Motor neuron (in vitro differentiated cells): ENCODE results near the gene EYA2. TPM values are rescaled to one million over a fixed set of nuclear protein-coding genes. Genes with fewer than 3 reads are reported as not detected.

Experiments
- ATAC-seq, 8 experiments: fragments of 200-7000 bp; cut with Tn5 transposase; replicated peaks in 6 of 8; 2 replicates each; pipeline ENCODE4 v1.8.0; 2021; ENCODE audit warnings: mild to moderate bottlenecking in 8 of 8, moderate library complexity in 8 of 8
- H3K27ac ChIP-seq, 2 donors: fragments of 250-450 bp; sonication (Bioruptor Pico); 2 replicates each; pipeline ENCODE4 v1.9.0; 2021; ENCODE audit warnings: antibody characterized with exemption in 2 of 2, mild to moderate bottlenecking in 2 of 2, moderate library complexity in 1 of 2
- H3K4me1 ChIP-seq, 2 donors: fragments of 250-450 bp; sonication (Bioruptor Pico); replicated peaks in 1 of 2; 2 replicates each; pipeline ENCODE4 v1.6.1; 2021; ENCODE audit warnings: antibody characterized with exemption in 2 of 2, mild to moderate bottlenecking in 2 of 2, moderate library complexity in 1 of 2
- H3K4me3 ChIP-seq, 5 donors: fragments of 250-450 bp; sonication (Bioruptor Pico); 2 replicates each; pipeline ENCODE4 v1.9.0; 2021; ENCODE audit warnings: antibody characterized with exemption in 5 of 5, mild to moderate bottlenecking in 5 of 5, moderate library complexity in 4 of 5
- WGBS, 10 experiments: fragments of 450-650 bp; shearing (Covaris generic); methylation state at CpG; one replicate each; pipeline ENCODE4 v1.0.0; 2022; 5-methylcytosine and 5-hydroxymethylcytosine counted together
- in situ Hi-C, 9 experiments: fragments of 400-800 bp; cut with MboI; loops; one replicate each; pipeline ENCODE4 v1.15.0; 2021; ENCODE audit warnings: low sequenced_read_pairs in 9 of 9, low pct_unique_long_range_greater_than_20kb in 2 of 9; ENCODE audit not compliant: unreplicated experiment in 9 of 9
- total RNA-seq, 8 experiments: library from RNA; unstranded; fragments of 300-600 nt; gene quantifications; 2 replicates each; pipeline versions ENCODE4 v1.2.3 to v1.2.4, GENCODE V29; 2022

Gene EYA2
- total RNA-seq, 8 experiments from 2014 or later, result 0.18 to 7.5 (median 1.9) TPM; not detected in 1

GRCh38 chr20:47018381-47018780, 123.7 kb downstream of the EYA2 start:
- ATAC-seq, result no peak
- Histone ChIP-seq H3K27ac (no peak overlapping the region), H3K4me1 (peaks cover 0 to 3% of the 10 kb centered on the region in 2 donors), H3K4me3 (no peak overlapping the region)
- in situ Hi-C loops, result no loop called here
- WGBS, 10 experiments, result 32 to 100% (median 86%) methylated on average over 1 to 8 of the region's 11 CpGs; no CpG with 5 or more reads in 3 of the 10 experiments

GRCh38 chr20:47019121-47019824, 124.6 kb downstream of the EYA2 start:
- H3K4me1 ChIP-seq, result peaks cover 0 to 3% of the 10 kb centered on the region in 2 donors
- peak overlapping the region in 1 of 2 donors; percentile 1 for H3K27ac ChIP-seq
- ATAC-seq, result peak; percentile 44 to 91 (median 76)
- in situ Hi-C loops, result no loop called here
- WGBS, 10 experiments, result 0 to 44% (median 23%) methylated on average over 2 to 6 of the region's 7 CpGs; no CpG with 5 or more reads in 2 of the 10 experiments
- no peak overlapping the region for H3K4me3 ChIP-seq

GRCh38 chr20:47020231-47020630, 125.6 kb downstream of the EYA2 start:
- WGBS, 10 experiments, result 69 to 100% (median 88%) methylated on average over 1 to 2 of the region's 2 CpGs
- no peak overlapping the region for H3K4me3 ChIP-seq
- H3K27ac ChIP-seq, result no peak overlapping the region
- no peak for ATAC-seq
- H3K4me1 ChIP-seq, result peaks cover 0 to 3% of the 10 kb centered on the region in 2 donors
- in situ Hi-C loops, result no loop called here

GRCh38 chr20:47021850-47022249, 127.2 kb downstream of the EYA2 start:
- in situ Hi-C loops, result no loop called here
- Histone ChIP-seq H3K4me1 (peaks cover 0 to 3% of the 10 kb centered on the region in 2 donors), H3K27ac (no peak overlapping the region), H3K4me3 (no peak overlapping the region)
- no peak for ATAC-seq
- WGBS, 10 experiments, result 47 to 100% (median 88%) methylated on average over 2 to 4 of the region's 4 CpGs; no CpG with 5 or more reads in 4 of the 10 experiments

- in situ Hi-C loops, result no loop called here
- peak in 3 of 8 experiments; percentile 77 to 92 (median 80) for ATAC-seq
- 27 to 100% (median 83%) methylated on average over 1 to 3 of the region's 3 CpGs; no CpG with 5 or more reads in 6 of the 10 experiments for WGBS, 10 experiments
- Histone ChIP-seq H3K4me1 (no peaks in the 10 kb centered on the region), H3K4me3 (no peak overlapping the region), H3K27ac (no peak overlapping the region)
Observed at GRCh38 chr20:47024461-47024937, 129.9 kb downstream of the EYA2 start.

- Histone ChIP-seq H3K27ac (no peak overlapping the region), H3K4me3 (no peak overlapping the region), H3K4me1 (peaks cover 6 to 8% of the 10 kb centered on the region in 2 donors)
- WGBS, 10 experiments, result 20 to 100% (median 62%) methylated on average over 1 to 4 of the region's 4 CpGs; no CpG with 5 or more reads in 4 of the 10 experiments
- ATAC-seq, result peak in 1 of 8 experiments; percentile 29
- in situ Hi-C loops, result no loop called here
Observed at GRCh38 chr20:47027042-47027441, 132.4 kb downstream of the EYA2 start.

GRCh38 chr20:47027456-47027855, 132.8 kb downstream of the EYA2 start:
- Histone ChIP-seq H3K27ac (no peak overlapping the region), H3K4me1 (peaks cover 6 to 8% of the 10 kb centered on the region in 2 donors), H3K4me3 (no peak overlapping the region)
- WGBS, 10 experiments, result 36 to 96% (median 75%) methylated on average over 1 to 3 of the region's 3 CpGs; no CpG with 5 or more reads in 3 of the 10 experiments
- in situ Hi-C loops, result no loop called here
- ATAC-seq, result no peak

GRCh38 chr20:47028487-47028886, 133.8 kb downstream of the EYA2 start:
- no peak for ATAC-seq
- Histone ChIP-seq H3K4me1 (peaks cover 6 to 8% of the 10 kb centered on the region in 2 donors), H3K4me3 (no peak overlapping the region), H3K27ac (no peak overlapping the region)
- WGBS, 10 experiments, result 50 to 100% (median 93%) methylated on average over 1 to 2 of the region's 2 CpGs; no CpG with 5 or more reads in 4 of the 10 experiments
- in situ Hi-C loops, result no loop called here

GRCh38 chr20:47029845-47030244, 135.2 kb downstream of the EYA2 start:
- 0 to 100% (median 85%) methylated on average over 1 to 3 of the region's 3 CpGs; no CpG with 5 or more reads in 3 of the 10 experiments for WGBS, 10 experiments
- no peak overlapping the region for H3K4me3 ChIP-seq
- no peak overlapping the region for H3K27ac ChIP-seq
- ATAC-seq, result no peak
- peaks cover 6 to 8% of the 10 kb centered on the region in 2 donors for H3K4me1 ChIP-seq
- in situ Hi-C loops, result no loop called here

- peak in 3 of 8 experiments; percentile 56 to 61 (median 60) for ATAC-seq
- Histone ChIP-seq H3K4me3 (no peak overlapping the region), H3K27ac (no peak overlapping the region), H3K4me1 (peaks cover 6 to 8% of the 10 kb centered on the region in 2 donors)
- in situ Hi-C loops, result no loop called here
- WGBS, 10 experiments, result 17 to 100% (median 100%) methylated on average over 1 to 3 of the region's 4 CpGs; no CpG with 5 or more reads in 1 of the 10 experiments
Observed at GRCh38 chr20:47030271-47030810, 135.7 kb downstream of the EYA2 start.

- no peak overlapping the region for H3K27ac ChIP-seq
- no peak overlapping the region for H3K4me3 ChIP-seq
- ATAC-seq, result no peak
- 0 to 100% (median 49%) methylated on average over 1 to 6 of the region's 7 CpGs; no CpG with 5 or more reads in 2 of the 10 experiments for WGBS, 10 experiments
- peaks cover 8% of the 10 kb centered on the region in 2 donors for H3K4me1 ChIP-seq
- in situ Hi-C loops, result no loop called here
Observed at GRCh38 chr20:47031004-47031403, 136.4 kb downstream of the EYA2 start.

GRCh38 chr20:47031821-47032220, 137.2 kb downstream of the EYA2 start:
- ATAC-seq, result no peak
- in situ Hi-C loops, result no loop called here
- peaks cover 8% of the 10 kb centered on the region in 2 donors for H3K4me1 ChIP-seq
- H3K27ac ChIP-seq, result no peak overlapping the region
- WGBS, 10 experiments, result 40 to 100% (median 83%) methylated on average over 1 of the region's 1 CpG; no CpG with 5 or more reads in 5 of the 10 experiments
- H3K4me3 ChIP-seq, result no peak overlapping the region

- Histone ChIP-seq H3K27ac (no peak overlapping the region), H3K4me1 (peaks cover 8% of the 10 kb centered on the region in 2 donors), H3K4me3 (no peak overlapping the region)
- in situ Hi-C loops, result no loop called here
- no peak for ATAC-seq
- 21 to 100% (median 80%) methylated on average over 1 to 8 of the region's 8 CpGs; no CpG with 5 or more reads in 2 of the 10 experiments for WGBS, 10 experiments
Observed at GRCh38 chr20:47032933-47033578, 138.4 kb downstream of the EYA2 start.
